ENCODE measurements around the gene ARMC6. TPM values are rescaled to one million over a fixed set of nuclear protein-coding genes. Genes with fewer than 3 reads are reported as not detected.

ARMC6 gene
- total RNA-seq, 1 experiment from 2014 or later, result 51.4 TPM

GRCh38 chr19:19057720-19058119 is 24.3 kb downstream of the ARMC6 start:
- H3K4me1 ChIP-seq (ENCODE audit: control insufficient read depth, insufficient read depth, low read length), result peaks cover 9% of the 10 kb centered on the region
- no peaks in the 10 kb centered on the region for H3K36me3 ChIP-seq (ENCODE audit: control insufficient read depth, insufficient read depth, low read length)
- POLR2A ChIA-PET, result no interaction called here
- DNase-seq (ENCODE audit: low read depth, low spot score), result no peak
- H3K27me3 ChIP-seq (ENCODE audit: control insufficient read depth, insufficient read depth, low read length), result no peaks in the 10 kb centered on the region
- intact Hi-C loops (cut with micrococcal nuclease; ENCODE audit: unreplicated experiment) (no loop called here), in situ Hi-C loops (cut with HindIII; ENCODE audit: low pct_unique_long_range_greater_than_20kb, low sequenced_read_pairs) (no loop called here)
- no TSS peak for BruUV-seq (replicated peaks)
- TF ChIP-seq, protein P1, sequence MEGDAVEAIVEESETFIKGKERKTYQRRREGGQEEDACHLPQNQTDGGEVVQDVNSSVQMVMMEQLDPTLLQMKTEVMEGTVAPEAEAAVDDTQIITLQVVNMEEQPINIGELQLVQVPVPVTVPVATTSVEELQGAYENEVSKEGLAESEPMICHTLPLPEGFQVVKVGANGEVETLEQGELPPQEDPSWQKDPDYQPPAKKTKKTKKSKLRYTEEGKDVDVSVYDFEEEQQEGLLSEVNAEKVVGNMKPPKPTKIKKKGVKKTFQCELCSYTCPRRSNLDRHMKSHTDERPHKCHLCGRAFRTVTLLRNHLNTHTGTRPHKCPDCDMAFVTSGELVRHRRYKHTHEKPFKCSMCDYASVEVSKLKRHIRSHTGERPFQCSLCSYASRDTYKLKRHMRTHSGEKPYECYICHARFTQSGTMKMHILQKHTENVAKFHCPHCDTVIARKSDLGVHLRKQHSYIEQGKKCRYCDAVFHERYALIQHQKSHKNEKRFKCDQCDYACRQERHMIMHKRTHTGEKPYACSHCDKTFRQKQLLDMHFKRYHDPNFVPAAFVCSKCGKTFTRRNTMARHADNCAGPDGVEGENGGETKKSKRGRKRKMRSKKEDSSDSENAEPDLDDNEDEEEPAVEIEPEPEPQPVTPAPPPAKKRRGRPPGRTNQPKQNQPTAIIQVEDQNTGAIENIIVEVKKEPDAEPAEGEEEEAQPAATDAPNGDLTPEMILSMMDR (IDR thresholded peaks at IDR 0.05), result no peak
- TF ChIP-seq TCF7L2 (IDR thresholded peaks at IDR 0.05; ENCODE audit: low read depth, low read length) (no peak), POLR2AphosphoS5 (IDR thresholded peaks at IDR 0.05; ENCODE audit: low read depth, low read length) (no peak), SIN3A (IDR thresholded peaks at IDR 0.05; ENCODE audit: borderline replicate concordance, insufficient read depth, low read depth, low read length) (no peak), REST (IDR thresholded peaks at IDR 0.05; ENCODE audit: insufficient read depth in 1 of 2, low read depth in 2 of 2, low read length in 1 of 2) (no peak)
- no peak overlapping the region for H3K4me3 ChIP-seq (ENCODE audit: low read depth in 2 of 2, low read length in 2 of 2)
- CTCF ChIA-PET, result interaction anchor here (0.6 kb wide), 1 partner anchor 48 kb away, joined by 3 read pairs; no protein-coding TSS in a partner anchor
- H3K9me3 ChIP-seq (ENCODE audit: control insufficient read depth, insufficient read depth, low read depth, low read length), result no peaks in the 10 kb centered on the region
- ATAC-seq, result no peak
- H3K27ac ChIP-seq (ENCODE audit: low read length), result no peak overlapping the region

GRCh38 chr19:19059018-19059836 is 25.8 kb downstream of the ARMC6 start:
- POLR2A ChIA-PET, result no interaction called here
- in situ Hi-C loops (cut with HindIII; ENCODE audit: low pct_unique_long_range_greater_than_20kb, low sequenced_read_pairs) (no loop called here), intact Hi-C loops (cut with micrococcal nuclease; ENCODE audit: unreplicated experiment) (no loop called here)
- Histone ChIP-seq H3K36me3 (ENCODE audit: control insufficient read depth, insufficient read depth, low read length) (no peaks in the 10 kb centered on the region), H3K4me3 (ENCODE audit: low read depth in 2 of 2, low read length in 2 of 2) (no peak overlapping the region), H3K27me3 (ENCODE audit: control insufficient read depth, insufficient read depth, low read length) (no peaks in the 10 kb centered on the region), H3K9me3 (ENCODE audit: control insufficient read depth, insufficient read depth, low read depth, low read length) (no peaks in the 10 kb centered on the region), H3K4me1 (ENCODE audit: control insufficient read depth, insufficient read depth, low read length) (peaks cover 9% of the 10 kb centered on the region), H3K27ac (ENCODE audit: low read length) (no peak overlapping the region)
- no peak for TF ChIP-seq POLR2AphosphoS5 (IDR thresholded peaks at IDR 0.05; ENCODE audit: low read depth, low read length)
- no peak for TF ChIP-seq REST (IDR thresholded peaks at IDR 0.05; ENCODE audit: insufficient read depth in 1 of 2, low read depth in 2 of 2, low read length in 1 of 2)
- no peak for TF ChIP-seq TCF7L2 (IDR thresholded peaks at IDR 0.05; ENCODE audit: low read depth, low read length)
- TF ChIP-seq, protein P1 (IDR thresholded peaks at IDR 0.05), result no peak
- no peak for TF ChIP-seq SIN3A (IDR thresholded peaks at IDR 0.05; ENCODE audit: borderline replicate concordance, insufficient read depth, low read depth, low read length)
- CTCF ChIA-PET, result no interaction called here
- BruUV-seq (replicated peaks), result no TSS peak
- no peak for ATAC-seq
- DNase-seq (ENCODE audit: low read depth, low spot score), result no peak
